Tibial artery (tissue), 4 donors: ENCODE measurements around the gene ABRACL.
"Not testable (repeated sequence)": the region's sequence is repeated elsewhere in the genome, so short reads cannot be mapped to it uniquely, and the experiment has no call there.

Experiments
- DNase-seq, 2 donors: peaks; one replicate each; pipeline ENCODE4 v3.0.0-alpha.2; 2019
- H3K27ac ChIP-seq, 2 donors: fragments of 200-600 bp; sonication (generic) in 1 of 2; 1 replicate in 1 of 2; 2 replicates in 1 of 2; pipeline ENCODE4 v1.5.1; 2018 to 2019; ENCODE audit warnings: mild to moderate bottlenecking in 1 of 2
- H3K27me3 ChIP-seq, 2 donors: fragments of 200-600 bp; sonication (generic) in 1 of 2; one replicate each; pipeline versions ENCODE4 v1.5.1 to v1.6.0; 2016 to 2019
- H3K36me3 ChIP-seq, 3 donors: fragments of 200-600 bp; sonication (generic) in 2 of 3; one replicate each; pipeline ENCODE4 v1.5.1; 2016 to 2019; ENCODE audit warnings: mild to moderate bottlenecking in 2 of 3
- H3K4me1 ChIP-seq, 4 donors: fragments of 200-600 bp; sonication (generic) in 2 of 4; 1 replicate in 3 of 4; 2 replicates in 1 of 4; pipeline ENCODE4 v1.5.1; 2016 to 2019
- H3K4me3 ChIP-seq, 2 donors: fragments of 200-600 bp; sonication (generic) in 1 of 2; 1 replicate in 1 of 2; 2 replicates in 1 of 2; pipeline ENCODE4 v1.5.1; 2018 to 2019; ENCODE audit warnings: mild to moderate bottlenecking in 2 of 2
- H3K9me3 ChIP-seq, 3 donors: fragments of 200-600 bp; sonication (generic) in 1 of 3; one replicate each; pipeline ENCODE4 v1.5.1; 2016 to 2019
- intact Hi-C: fragments of 100-400 bp; cut with DNase I; formaldehyde crosslinking; loops from one replicate; pipeline ENCODE4 v1.15.0; 2023; ENCODE audit warnings: low total_unique reads
- TF ChIP-seq, protein P1 (sequence below), 2 experiments: fragments of 200-600 bp in 1 of 2; fragments of 450-650 bp in 1 of 2; IDR thresholded peaks; one replicate each; pipeline ENCODE4 v1.5.1; 2017 to 2019; ENCODE audit warnings: antibody characterized with exemption in 2 of 2, mild to moderate bottlenecking in 1 of 2, moderate library complexity in 1 of 2

The ABRACL gene

DNA sequence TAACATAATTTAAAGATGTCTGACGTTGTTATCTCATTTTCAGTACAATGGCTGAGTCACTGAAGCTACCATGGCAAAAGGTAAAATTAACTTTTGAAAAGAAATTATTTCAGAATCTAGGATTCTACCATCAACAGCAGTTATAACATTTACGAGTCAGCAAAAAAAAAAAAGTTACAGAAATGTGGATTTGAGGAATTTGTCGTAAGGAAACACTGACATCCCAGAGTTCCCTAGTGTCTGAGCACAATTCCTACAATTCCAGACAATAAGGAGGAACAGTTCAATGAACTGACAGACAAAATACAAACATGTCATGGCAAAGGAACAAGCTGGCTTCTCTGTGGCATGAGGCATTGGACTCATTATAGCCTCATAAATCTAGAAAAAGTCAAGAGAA is 19.1 kb downstream of the ABRACL start:
- H3K27me3 ChIP-seq, result no peaks in the 10 kb centered on the region
- no peaks in the 10 kb centered on the region for H3K4me1 ChIP-seq
- H3K9me3 ChIP-seq, result no peaks in the 10 kb centered on the region
- DNase-seq, result no peak
- TF ChIP-seq, protein P1, sequence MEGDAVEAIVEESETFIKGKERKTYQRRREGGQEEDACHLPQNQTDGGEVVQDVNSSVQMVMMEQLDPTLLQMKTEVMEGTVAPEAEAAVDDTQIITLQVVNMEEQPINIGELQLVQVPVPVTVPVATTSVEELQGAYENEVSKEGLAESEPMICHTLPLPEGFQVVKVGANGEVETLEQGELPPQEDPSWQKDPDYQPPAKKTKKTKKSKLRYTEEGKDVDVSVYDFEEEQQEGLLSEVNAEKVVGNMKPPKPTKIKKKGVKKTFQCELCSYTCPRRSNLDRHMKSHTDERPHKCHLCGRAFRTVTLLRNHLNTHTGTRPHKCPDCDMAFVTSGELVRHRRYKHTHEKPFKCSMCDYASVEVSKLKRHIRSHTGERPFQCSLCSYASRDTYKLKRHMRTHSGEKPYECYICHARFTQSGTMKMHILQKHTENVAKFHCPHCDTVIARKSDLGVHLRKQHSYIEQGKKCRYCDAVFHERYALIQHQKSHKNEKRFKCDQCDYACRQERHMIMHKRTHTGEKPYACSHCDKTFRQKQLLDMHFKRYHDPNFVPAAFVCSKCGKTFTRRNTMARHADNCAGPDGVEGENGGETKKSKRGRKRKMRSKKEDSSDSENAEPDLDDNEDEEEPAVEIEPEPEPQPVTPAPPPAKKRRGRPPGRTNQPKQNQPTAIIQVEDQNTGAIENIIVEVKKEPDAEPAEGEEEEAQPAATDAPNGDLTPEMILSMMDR (IDR thresholded peaks at IDR 0.05), result no peak
- H3K27ac ChIP-seq, result no peak overlapping the region
- no peak overlapping the region for H3K4me3 ChIP-seq
- H3K36me3 ChIP-seq, result peaks cover 0 to 8% (median under 1%) of the 10 kb centered on the region in 3 donors
- intact Hi-C loops, result no loop called here

DNA sequence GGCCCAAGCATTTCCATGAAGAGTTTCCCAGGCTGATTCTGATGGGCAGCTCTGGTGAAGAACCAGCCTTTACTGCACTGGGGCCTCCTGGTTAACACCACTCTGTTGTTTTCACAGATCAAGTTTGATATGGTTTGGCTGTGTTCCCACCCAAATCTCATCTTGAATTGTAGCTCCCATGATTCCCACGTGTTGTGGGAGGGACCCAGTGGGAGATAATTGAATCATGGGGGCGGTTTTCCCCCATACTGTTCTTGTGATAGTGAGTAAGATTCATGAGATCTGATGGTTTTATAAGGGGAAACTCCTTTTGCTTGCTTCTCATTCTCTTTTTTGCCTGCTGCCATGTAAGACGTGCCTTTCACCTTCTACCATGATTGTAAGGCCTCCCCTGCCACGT is 20.4 kb downstream of the ABRACL start:
- H3K9me3 ChIP-seq, H3K4me3 ChIP-seq, H3K36me3 ChIP-seq, H3K27me3 ChIP-seq, DNase-seq, H3K27ac ChIP-seq, H3K4me1 ChIP-seq, intact Hi-C loops: not testable (repeated sequence)

DNA sequence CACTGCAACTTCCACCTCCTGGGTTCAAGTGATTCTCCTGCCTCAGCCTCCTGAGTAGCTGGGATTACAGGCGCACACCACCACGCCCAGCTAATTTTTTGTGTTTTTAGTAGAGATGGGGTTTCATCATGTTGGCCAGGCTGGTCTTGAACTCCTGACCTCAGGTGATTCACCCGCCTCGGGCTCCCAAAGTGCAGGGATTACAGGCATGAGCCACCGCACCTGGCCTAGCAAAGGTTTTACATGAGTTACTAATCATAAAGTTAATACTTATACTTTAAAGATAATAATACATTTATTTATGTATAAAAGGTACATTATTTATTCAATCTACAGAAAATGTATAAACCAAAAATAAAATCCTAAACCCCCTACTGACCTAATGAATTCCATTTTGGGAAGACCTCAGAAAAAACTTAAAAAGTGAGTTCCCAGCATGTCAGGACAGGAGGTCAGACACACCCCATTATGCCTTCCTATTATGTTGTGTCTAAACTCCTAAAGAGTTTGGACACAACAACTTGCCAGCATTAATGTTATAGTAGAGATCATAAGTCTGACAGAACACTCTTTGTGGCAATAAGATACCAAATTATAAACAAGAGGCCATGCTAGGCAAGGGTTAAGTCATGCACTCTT is 21.7 kb downstream of the ABRACL start:
- H3K36me3 ChIP-seq, DNase-seq, H3K9me3 ChIP-seq, H3K4me3 ChIP-seq, H3K27ac ChIP-seq, intact Hi-C loops, H3K4me1 ChIP-seq, H3K27me3 ChIP-seq: not testable (repeated sequence)

DNA sequence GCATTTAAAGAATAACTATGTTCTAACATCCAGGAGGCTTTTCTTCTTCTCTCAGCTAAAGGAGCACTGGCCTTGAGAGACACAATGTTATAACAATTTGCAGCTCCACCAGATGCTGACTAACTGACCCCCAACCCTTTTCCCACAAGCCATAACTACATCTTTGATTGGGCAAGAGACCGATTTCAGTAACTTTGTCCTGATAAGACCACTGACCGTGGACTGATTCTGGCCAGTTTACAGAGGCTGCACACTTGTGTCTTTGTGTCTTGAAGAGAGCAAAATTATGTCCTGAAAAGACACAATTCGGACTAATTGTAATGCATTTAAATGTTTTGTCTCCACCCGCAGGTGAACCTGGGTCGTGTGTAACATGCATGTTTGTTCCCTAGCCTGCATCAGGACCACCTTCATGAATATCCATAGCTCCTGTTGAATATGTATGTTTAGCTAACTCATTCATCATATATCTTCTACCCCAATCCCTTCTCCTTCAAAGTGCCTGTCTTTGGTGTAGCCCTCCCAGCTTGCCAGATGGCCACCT is 22.3 kb downstream of the ABRACL start:
- intact Hi-C loops, result no loop called here
- Histone ChIP-seq H3K36me3 (no peaks in the 10 kb centered on the region), H3K9me3 (no peaks in the 10 kb centered on the region), H3K4me3 (no peak overlapping the region), H3K27ac (no peak overlapping the region), H3K27me3 (no peaks in the 10 kb centered on the region), H3K4me1 (no peaks in the 10 kb centered on the region)
- TF ChIP-seq, protein P1 (IDR thresholded peaks at IDR 0.05), result no peak
- no peak for DNase-seq

DNA sequence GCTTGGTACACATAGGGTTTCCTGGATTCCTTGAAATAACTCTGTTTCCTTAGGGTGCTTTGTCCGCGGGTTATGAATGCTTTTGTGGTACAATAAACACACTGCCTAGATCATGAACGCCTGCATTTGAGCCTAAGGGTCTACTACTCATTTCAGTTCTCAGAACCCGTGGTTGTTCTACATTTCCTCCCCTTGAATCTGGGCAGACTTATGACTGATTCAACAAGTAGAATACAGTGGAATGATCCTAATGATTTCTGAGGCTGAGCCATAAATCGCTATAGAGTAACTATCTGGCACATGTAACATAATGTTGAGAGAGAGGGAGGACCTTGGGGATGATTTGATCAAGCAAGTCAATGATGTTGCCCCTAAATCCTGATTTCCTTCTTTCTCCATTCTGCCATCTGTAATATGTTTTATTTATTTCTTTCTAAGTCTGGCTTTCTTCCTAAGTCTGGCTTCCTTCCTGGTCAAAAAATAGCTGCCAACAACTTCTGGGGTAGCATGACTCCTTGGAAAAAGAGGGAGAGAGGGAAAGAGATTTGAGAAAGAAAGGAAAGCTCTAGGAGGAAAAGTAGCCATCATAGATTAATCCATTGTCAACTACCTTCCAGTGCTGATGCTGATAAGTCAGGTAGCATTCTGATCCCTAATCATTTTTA is 23.0 kb downstream of the ABRACL start:
- no peak for DNase-seq
- no peaks in the 10 kb centered on the region for H3K36me3 ChIP-seq
- H3K9me3 ChIP-seq, result no peaks in the 10 kb centered on the region
- H3K27me3 ChIP-seq, result no peaks in the 10 kb centered on the region
- intact Hi-C loops, result no loop called here
- no peak overlapping the region for H3K27ac ChIP-seq
- TF ChIP-seq, protein P1 (IDR thresholded peaks at IDR 0.05), result no peak
- no peaks in the 10 kb centered on the region for H3K4me1 ChIP-seq
- H3K4me3 ChIP-seq, result no peak overlapping the region

DNA sequence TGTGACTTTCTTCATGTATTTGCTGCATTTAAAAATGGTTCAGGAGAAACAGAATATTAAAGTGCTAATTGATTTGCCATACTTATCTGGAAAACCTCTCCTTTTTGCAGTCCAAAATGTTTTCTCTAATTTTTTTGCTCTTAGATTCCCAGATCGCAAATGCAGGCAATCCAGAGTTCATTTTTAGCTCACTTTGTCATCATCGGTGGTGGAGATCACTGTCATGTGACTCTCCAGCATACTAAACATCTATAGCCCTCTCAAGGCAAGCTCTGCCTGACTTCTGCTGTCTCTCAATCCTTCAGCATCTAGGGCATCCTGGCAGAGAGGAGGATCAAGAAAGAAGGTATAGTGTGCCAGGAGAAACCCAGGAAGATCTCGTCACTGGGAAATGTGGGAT is 24.8 kb downstream of the ABRACL start:
- Histone ChIP-seq H3K27ac (no peak overlapping the region), H3K36me3 (no peaks in the 10 kb centered on the region), H3K9me3 (no peaks in the 10 kb centered on the region), H3K4me3 (no peak overlapping the region), H3K27me3 (no peaks in the 10 kb centered on the region), H3K4me1 (no peaks in the 10 kb centered on the region)
- intact Hi-C loops, result no loop called here
- TF ChIP-seq, protein P1 (IDR thresholded peaks at IDR 0.05), result no peak
- DNase-seq, result no peak
